ENCODE measurements around the gene FAHD2A.

GRCh38 chr2:95377216-95378123 is 25.0 kb upstream of the FAHD2A start:
- TF ChIP-seq CTCF (conservative IDR thresholded peaks at IDR 0.05 in 1 of 2, IDR thresholded peaks at IDR 0.05 in 1 of 2; ENCODE audit: extremely low read depth in 1 of 2, insufficient read depth in 1 of 2, low read depth in 1 of 2, low read length in 2 of 2) (no peak), EZH2 (IDR thresholded peaks at IDR 0.05; ENCODE audit: borderline replicate concordance, low read length) (no peak)
